ENCODE results near the gene MYOG. TPM values are rescaled to one million over a fixed set of nuclear protein-coding genes. Genes with fewer than 3 reads are reported as not detected.

The MYOG gene
- total RNA-seq, 4 donors from 2014 or later, result not detected

DNA sequence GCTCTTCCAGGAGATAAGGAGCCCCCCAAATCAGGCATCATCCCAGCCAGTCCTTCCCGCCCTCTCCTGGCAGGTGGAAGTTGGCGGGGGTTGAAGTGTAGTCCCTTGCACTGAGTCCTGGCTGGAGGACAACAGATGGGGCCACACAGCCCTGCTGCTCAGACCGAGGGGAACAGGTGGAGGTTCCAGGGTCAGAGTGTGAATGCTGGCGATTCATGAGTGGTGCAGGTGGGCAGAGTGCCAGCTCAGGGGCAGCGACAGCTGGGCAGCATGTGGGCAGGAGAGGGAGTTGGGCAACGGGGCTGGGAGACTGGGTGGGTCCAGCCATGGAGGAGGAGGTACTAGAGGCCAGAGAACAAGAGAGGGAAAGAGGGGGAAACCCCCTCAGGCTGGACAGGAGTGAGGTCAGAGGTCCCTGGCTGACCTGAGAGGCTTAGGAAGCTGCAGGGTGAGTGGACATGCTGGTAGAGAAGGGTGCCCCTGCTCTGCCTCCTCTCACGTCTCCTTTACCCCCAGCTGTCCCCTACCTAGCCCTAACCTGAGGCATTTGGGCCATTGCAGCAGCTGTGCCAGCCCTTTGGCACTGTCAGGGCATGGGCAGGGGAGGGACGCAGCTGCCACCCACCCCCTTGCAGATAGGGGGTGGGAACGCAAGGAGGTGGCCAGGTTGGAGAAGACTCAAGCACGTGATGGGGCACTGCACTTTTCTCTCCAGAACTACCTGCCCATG is 30.4 kb upstream of the MYOG start:
- peak; percentile 72 for DNase-seq (ENCODE audit: extremely low spot score)

DNA sequence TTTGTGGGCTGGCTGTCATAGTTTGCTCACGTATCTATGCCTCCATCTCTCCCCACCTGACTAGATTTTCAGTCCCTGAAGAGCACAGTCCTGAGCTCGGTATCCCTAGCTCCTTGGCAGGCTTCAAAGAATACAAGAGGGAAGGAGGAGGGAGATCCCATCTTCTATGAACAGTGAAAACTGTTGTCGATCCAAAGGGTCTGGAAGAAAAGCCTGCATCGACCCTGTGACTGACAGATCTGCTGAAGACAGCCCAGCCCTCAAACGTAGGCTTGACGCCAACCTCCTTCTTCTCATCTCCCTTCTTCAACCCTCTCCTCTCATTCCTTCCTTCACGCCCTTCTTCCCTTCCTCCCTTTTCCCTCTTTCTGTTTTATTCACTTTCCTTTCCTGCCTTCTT is 28.4 kb upstream of the MYOG start:
- DNase-seq (ENCODE audit: extremely low spot score), result peak; percentile 72
- intact Hi-C loops (cut with DNase I), result no loop called here
- TF ChIP-seq, protein P1, sequence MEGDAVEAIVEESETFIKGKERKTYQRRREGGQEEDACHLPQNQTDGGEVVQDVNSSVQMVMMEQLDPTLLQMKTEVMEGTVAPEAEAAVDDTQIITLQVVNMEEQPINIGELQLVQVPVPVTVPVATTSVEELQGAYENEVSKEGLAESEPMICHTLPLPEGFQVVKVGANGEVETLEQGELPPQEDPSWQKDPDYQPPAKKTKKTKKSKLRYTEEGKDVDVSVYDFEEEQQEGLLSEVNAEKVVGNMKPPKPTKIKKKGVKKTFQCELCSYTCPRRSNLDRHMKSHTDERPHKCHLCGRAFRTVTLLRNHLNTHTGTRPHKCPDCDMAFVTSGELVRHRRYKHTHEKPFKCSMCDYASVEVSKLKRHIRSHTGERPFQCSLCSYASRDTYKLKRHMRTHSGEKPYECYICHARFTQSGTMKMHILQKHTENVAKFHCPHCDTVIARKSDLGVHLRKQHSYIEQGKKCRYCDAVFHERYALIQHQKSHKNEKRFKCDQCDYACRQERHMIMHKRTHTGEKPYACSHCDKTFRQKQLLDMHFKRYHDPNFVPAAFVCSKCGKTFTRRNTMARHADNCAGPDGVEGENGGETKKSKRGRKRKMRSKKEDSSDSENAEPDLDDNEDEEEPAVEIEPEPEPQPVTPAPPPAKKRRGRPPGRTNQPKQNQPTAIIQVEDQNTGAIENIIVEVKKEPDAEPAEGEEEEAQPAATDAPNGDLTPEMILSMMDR (IDR thresholded peaks at IDR 0.05), result no peak
- TF ChIP-seq POLR2AphosphoS5 (IDR thresholded peaks at IDR 0.05) (no peak), EP300 (IDR thresholded peaks at IDR 0.05) (no peak), POLR2A (IDR thresholded peaks at IDR 0.05; ENCODE audit: low read depth) (no peak)
- no peaks in the 10 kb centered on the region for H3K36me3 ChIP-seq
- H3K27me3 ChIP-seq, result peaks cover 0 to 32% (median 11%) of the 10 kb centered on the region in 4 donors
- WGBS, result 80% methylated on average over 7 of the region's 7 CpGs
- H3K9me3 ChIP-seq, result no peaks in the 10 kb centered on the region
- peaks cover 3 to 10% (median 9%) of the 10 kb centered on the region in 4 donors for H3K4me1 ChIP-seq
- H3K27ac ChIP-seq (replicated peaks in 1 of 4), result no peak overlapping the region
- H3K4me3 ChIP-seq, result no peak overlapping the region

More for the DNA sequence above, 30.4 kb upstream of the MYOG start:
- Histone ChIP-seq H3K4me3 (no peak overlapping the region), H3K36me3 (no peaks in the 10 kb centered on the region), H3K4me1 (peaks cover 3 to 10% (median 9%) of the 10 kb centered on the region in 4 donors), H3K27me3 (peaks cover 0 to 51% (median 21%) of the 10 kb centered on the region in 4 donors), H3K9me3 (no peaks in the 10 kb centered on the region), H3K27ac (replicated peaks in 1 of 4) (no peak overlapping the region)
- TF ChIP-seq EP300 (IDR thresholded peaks at IDR 0.05) (no peak), POLR2AphosphoS5 (IDR thresholded peaks at IDR 0.05) (no peak), POLR2A (IDR thresholded peaks at IDR 0.05; ENCODE audit: low read depth) (no peak)
- TF ChIP-seq, protein P1 (IDR thresholded peaks at IDR 0.05), result no peak
- 69% methylated on average over 7 of the region's 10 CpGs for WGBS
- intact Hi-C loops (cut with DNase I), result loop anchor here (2.0 to 5.0 kb wide), 2 partner anchors 56 to 99 kb away; no protein-coding TSS in a partner anchor

DNA sequence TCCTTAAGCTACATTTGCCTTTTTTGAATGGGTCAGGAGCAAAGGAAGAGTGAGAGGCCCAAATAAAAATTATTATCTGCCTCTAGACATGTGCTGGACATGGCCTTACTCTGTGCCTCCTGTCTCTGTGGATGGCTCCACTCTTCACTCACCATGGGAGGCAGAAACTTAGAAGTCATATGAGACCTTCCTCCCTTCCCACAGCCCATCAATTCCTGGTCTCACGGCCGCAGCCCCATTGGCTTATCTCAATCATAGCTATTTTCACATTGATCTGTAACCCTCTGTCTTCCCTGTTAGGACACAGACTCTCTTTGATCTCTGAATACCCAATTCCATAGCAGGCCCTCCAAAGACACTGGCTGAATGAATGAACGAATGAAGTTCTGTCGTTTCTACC is 27.5 kb upstream of the MYOG start:
- no peak overlapping the region for H3K27ac ChIP-seq (replicated peaks in 1 of 4)
- WGBS, result 84% methylated on average over 4 of the region's 4 CpGs
- H3K9me3 ChIP-seq, result no peaks in the 10 kb centered on the region
- intact Hi-C loops (cut with DNase I), result no loop called here
- TF ChIP-seq POLR2AphosphoS5 (IDR thresholded peaks at IDR 0.05) (no peak), POLR2A (IDR thresholded peaks at IDR 0.05; ENCODE audit: low read depth) (no peak), EP300 (IDR thresholded peaks at IDR 0.05) (no peak)
- TF ChIP-seq, protein P1 (IDR thresholded peaks at IDR 0.05), result no peak
- peak; percentile 86 for DNase-seq (ENCODE audit: extremely low spot score)
- H3K36me3 ChIP-seq, result no peaks in the 10 kb centered on the region
- peaks cover 0 to 23% (median 2%) of the 10 kb centered on the region in 4 donors for H3K27me3 ChIP-seq
- no peak overlapping the region for H3K4me3 ChIP-seq
- peaks cover 3 to 10% (median 8%) of the 10 kb centered on the region in 4 donors for H3K4me1 ChIP-seq

DNA sequence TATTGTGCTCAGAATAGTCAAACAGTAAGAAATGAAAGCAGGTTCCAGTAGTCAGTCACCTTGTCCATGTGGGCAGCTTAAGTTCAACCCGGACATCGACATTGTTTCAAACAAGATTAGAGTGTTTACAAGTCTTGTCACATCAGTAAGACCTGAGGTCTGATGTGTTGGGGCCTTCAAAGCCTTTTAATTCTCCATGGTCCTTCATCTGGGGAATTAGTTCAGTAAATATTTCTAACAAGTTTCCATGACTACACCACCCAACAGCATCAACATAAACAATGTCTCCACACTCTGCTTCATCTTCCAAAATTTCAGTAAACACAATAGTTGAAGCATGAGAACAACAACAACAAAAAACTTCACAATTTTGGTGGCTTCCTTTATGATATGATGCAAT is 26.7 kb upstream of the MYOG start:
- TF ChIP-seq POLR2AphosphoS5 (IDR thresholded peaks at IDR 0.05), result no peak
- no peak for TF ChIP-seq EP300 (IDR thresholded peaks at IDR 0.05)
- TF ChIP-seq POLR2A (IDR thresholded peaks at IDR 0.05; ENCODE audit: low read depth), result no peak
- TF ChIP-seq, protein P1 (IDR thresholded peaks at IDR 0.05), result no peak
- intact Hi-C loops (cut with DNase I), result no loop called here
- Histone ChIP-seq H3K9me3 (no peaks in the 10 kb centered on the region), H3K4me1 (peaks cover 0 to 1% (median under 1%) of the 10 kb centered on the region in 4 donors), H3K36me3 (no peaks in the 10 kb centered on the region), H3K27ac (replicated peaks in 1 of 4) (no peak overlapping the region), H3K27me3 (peaks cover 0 to 15% (median 0%) of the 10 kb centered on the region in 4 donors), H3K4me3 (no peak overlapping the region)
- peak; percentile 47 for DNase-seq (ENCODE audit: extremely low spot score)
- WGBS, result 45% methylated on average over 2 of the region's 2 CpGs

Measured in esophagus muscularis mucosa (tissue), 4 donors.